ENCODE data around the gene MED27.

Gene MED27

DNA sequence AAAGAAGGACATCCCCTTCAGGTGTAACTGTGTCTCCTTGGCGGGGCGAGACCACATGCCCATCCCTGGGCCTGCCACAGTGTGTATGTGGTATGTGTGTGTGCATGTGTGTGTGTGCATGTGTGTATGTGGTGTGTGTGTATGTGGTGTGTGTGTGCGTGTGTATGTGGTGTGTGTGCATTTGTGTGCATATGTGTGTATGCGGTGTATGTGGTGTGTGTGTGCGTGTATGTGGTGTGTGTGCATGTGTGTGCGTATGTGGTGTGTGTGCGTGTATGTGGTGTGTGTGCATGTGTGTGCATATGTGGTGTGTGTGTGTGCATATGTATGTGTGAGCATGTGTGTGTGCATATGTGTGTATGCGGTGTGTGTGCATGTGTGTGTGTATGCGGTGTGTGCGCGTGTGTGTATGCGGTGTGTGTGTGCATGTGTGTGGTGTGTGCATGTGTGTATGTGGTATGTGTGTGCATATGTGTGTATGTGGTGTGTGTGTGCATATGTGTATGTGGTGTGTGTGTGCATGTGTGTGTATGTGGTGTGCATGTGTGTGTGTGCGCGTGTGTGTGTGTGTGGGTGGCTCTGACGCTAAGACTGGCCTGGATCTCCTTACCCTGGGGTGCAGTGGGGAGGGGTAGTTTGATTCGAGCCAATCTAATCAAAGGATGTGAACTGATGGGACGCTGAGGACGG is 231.9 kb downstream of the MED27 start:
- no peak for DNase-seq

DNA sequence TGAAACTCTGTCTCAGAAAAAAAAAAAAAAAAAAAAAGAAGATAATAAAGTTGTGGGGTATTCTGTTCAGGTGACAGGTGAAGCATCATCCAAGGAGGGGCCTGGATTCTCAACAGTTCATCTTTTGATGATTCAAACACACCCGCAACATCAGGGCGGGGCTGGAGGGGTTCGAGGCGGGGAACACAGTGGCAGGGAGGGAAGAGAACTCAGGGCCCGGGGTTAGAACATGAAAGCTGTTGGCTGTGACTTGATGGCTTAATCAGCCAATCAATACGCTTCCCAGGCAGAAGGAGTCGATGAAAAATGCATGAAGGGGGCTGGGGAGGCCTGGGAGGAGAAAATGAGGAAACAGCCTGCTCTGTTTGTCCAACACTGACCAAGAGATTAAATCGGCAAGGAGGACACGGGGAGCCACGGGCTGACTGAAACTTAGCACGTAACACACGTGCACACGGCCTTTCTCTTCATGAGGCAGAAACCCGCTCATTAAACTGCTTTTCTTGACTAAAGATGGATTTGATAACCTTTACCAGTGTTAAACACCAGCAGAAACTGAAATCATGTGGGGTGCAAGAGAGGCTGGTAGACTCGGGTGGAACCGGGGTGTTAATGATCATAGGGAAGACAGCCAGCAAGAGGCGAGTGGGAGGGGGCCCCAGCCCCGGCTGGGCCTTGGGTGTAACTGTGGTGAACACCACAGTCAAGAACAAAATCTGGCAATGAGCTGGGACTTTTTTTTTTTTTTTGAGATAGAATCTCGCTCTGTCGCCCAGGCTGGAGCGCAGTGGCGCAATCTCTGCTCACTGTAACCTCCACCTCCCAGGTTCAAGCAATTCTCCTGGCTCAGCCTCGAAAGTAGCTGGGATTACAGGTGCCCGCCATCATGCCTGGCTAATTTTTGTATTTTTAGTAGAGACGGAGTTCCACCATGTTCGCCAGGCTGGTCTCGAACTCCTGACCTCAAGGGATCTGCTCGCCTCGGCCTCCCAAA is 234.1 kb downstream of the MED27 start:
- no peak for DNase-seq

DNA sequence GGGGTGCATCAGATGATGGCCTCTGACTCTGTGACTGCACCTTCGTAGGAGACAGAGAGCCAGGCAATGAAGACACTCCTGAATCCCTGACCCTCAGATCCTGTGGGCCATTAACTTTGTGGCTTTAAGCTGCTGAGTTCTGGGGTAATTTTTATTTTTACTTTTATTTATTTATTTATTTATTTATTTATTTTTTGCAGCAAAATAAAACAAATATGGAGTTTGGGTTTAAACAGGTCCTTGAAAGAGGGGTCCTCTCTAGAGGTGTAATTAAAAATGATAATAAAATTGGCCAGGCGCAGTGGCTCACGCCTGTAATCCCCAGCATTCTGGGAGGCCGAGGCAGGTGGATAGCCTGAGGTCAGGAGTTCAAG is 234.9 kb downstream of the MED27 start:
- no peak for DNase-seq

DNA sequence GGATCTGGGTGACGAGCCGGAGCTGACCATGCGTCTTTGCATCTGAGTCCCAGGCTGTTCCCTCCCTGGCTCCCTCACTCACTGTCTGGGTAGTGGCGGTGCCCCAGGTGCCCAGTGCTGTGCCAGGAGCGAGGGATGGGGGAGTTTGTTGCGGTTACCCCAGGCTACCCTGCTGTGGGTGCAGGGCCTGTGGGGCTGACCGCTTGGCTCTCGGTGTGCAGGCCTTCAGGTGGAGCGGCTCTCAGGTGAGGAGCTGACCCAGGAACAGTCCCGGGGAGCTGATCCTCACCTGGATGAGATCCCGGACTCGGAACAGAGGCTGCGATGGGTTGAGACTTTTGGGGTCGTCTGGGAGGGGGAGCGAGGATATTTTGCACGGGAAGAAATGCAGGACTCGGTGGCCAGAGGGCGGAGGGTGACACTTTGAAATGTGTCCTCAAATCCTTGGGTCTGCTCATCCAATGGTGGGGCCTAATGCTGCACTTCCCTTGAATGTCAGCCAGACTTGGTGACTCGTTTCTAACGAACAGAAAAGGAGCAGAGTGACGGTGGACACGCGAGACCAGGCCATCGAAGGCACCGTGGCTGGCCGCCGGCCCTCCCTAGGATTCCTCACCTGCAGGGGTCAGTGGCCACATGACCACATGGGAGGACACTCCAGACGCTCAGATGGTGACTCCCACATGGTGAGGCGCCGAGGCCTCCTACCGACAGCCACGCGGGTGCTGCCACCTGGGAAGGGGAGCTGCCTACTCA is 235.5 kb downstream of the MED27 start:
- DNase-seq, result no peak

DNA sequence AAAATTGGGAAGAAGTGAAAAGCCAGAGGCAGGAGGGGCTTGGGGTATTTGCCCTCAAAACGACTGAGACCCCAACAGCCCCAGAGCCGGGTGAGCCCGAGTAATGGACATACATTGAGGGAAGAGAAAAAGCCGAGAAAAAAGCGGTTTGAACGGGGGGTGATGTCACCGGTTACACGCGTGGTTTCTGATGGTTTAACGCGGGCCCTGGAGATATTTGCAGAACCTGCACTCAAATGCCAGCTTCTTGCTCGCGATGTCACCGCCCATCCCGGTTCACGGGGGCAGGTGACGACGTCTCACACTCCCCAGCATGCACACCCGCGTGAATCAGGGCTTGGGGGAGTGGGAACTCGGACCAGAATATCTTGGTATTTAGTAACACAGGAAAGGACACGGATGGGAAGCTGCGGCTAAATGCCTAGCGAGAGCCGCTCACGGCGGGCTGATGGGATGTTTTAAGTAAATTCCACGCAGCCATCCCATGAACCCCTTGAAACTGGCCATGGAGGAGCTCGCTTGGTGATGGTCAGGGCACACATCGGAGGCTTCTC is 237.8 kb downstream of the MED27 start:
- no peak for DNase-seq

DNA sequence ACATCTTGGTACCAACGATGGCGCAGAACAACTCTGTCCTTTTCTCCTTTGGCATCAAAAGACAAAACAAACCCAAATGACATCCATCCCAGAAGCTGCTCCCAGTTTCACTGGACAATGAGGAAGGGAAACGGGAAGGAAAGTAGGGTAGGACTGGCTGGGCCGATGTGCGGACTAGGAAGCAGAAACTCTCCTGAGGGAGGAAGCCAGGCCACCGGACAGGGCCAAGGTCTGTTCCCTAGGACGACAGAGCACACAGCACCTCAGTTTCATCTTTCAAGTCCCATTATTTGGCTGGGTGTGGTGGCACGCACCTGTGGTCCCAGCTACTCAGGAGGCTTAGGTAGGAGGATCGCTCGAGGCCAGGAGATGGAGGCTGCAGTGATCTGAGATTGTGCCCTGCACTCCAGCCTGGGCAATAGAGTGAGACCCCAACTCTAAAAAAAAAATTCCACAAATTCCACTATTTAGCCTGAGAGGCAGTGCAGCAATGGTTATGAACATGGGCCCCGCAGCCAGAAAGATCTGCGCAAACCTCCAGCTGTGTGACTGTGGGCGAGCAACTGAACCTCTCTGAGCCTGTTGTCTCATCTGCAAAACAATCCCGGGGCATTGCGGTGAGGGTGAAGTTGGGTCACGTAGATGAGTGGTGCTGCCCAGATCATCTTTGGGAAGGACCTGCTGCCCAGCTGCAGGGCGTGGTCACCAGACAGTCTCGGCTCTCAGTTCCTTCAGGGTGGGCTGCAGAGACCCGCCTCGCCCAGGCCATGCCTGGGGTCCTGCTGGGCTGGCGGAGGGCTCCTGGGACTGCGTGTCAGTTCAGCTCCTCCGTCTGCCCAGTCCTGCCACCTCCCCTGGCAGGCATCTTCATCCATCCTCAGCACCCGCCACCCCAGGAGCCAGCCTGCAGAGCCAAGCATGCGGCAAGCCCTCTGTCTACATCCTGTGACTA is 238.6 kb downstream of the MED27 start:
- DNase-seq, result no peak

DNA sequence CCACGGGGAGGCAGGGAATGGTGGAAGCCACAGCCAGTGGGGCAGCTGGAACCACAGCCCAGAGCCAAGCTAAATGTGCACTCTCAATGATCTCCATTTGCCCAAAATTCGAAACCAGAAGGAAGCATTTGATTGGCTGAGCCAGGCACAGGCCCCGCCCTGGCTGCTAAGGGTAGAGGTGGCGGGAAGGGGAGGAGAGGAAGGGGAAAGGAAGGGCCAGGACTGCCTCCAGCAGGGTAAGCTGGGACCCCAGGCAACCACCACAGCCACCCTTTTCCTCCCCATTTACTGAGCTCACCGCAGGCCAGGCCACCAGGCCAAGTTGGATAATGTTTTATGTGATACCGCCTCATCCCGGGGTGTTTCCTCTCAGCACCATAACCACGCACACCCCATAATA is 239.4 kb downstream of the MED27 start:
- DNase-seq, result no peak

DNA sequence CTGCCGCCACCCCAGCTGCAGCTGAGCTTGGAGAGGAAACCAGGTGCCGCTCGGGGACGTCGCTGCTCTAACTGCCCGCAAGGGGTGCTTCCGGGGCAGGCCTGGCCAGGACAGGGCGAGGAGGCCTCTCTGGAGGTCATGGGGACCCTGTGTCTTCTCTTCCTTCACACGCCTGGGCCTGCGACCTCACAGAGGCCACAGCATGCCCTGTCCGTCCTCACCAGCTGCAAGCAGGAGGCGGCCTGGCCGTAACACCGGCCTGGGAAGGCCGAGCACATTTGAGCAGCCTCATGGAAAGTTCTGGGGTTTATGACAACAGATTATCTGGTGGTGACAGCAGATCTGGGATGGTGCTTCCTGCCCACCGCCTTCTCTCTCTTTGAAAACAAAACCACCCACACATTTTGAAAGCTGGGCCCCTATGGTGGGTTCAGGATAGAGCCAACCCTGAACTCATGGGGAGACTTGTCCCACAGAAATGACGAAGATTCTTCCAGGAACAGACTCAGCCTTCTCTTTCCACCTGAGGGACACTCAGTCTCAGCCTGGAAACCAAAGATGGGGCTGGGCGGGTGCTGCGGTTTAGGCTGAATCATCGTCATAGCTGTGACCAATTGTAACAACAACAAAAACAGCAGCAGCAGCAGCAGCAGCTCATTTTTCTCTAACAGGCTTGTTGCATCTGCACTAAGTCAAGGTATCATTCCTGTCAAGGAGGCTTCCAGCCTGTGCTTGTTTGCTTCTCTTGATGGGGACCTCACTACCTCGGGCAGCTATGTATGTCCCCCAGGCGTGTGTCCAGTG is 240.2 kb downstream of the MED27 start:
- DNase-seq, result no peak

DNA sequence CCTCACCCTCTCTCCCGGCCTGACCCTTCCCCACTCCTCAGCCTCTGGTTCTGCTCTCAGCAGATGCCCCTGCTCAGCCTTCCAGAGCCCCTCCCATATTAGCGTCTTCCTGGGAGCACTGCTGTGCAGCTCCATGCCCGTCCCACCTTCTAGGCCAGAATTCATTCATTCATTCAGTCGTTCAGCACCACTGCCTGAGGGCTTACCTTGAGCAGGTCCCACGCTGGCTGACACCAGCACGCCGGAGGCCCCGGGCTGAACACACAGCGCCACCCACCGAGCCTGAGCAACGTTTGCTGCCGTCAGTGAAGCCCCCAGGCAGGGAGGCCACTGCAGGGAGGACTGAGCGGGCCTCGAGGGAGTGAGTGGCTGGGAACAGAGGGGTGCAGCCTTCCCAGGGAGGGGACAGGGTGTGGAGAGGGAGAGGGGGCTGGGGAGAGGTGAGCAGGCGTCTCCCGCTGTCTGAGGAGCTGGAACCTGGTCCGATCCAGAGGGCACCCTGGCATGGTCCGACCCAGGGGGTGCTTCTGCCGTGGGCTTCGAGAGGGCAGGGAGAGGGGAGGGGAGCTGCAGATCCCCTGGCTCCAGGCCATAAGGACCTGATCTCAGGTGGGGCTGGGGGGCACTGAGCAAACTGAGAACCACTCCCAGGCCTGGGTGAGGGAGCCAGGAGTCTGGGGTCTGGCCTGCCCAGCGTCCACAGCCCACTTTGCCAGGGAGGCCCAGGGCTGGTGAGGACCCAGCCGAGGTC is 241.0 kb downstream of the MED27 start:
- no peak for DNase-seq

DNA sequence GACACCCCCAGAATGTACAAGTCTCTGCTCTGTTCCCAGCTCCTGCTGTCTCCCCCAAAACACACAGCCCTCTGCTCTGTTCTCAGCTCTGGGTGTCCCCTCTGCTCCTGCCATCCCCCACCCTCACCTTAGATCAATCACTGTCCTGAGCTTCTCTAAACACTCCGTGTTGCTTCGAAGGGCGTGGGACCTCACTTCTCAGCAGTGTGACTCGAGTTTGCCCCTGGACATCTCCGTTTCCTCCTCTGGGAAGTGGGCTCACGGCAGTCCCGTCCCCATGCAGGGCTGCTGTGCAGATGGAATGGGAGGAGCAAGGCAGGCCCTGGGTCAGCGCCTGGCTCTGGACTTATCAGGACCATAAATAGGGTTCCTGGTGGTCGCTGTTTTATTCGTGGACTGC is 241.8 kb downstream of the MED27 start:
- no peak for DNase-seq

DNA sequence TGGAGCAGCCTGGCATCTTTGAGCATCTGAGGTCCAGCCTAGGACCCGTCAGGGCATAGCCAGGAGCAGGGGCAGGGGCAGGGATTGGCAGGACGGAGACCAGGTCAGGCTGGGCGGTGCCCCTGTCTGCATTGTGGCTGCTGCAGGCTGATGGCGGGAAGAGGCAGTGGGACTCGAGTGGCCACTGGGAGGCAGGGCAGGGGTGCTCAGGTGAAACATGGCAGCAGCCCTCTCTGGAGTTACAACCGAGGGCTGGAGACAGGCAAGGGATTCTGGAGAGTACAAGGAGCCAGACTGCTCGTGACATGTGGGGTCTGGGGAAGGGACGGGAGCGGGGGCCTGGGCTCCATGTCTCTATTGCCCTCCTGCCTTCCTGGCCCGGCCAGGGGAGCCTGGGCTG is 242.4 kb downstream of the MED27 start:
- no peak for DNase-seq

DNA sequence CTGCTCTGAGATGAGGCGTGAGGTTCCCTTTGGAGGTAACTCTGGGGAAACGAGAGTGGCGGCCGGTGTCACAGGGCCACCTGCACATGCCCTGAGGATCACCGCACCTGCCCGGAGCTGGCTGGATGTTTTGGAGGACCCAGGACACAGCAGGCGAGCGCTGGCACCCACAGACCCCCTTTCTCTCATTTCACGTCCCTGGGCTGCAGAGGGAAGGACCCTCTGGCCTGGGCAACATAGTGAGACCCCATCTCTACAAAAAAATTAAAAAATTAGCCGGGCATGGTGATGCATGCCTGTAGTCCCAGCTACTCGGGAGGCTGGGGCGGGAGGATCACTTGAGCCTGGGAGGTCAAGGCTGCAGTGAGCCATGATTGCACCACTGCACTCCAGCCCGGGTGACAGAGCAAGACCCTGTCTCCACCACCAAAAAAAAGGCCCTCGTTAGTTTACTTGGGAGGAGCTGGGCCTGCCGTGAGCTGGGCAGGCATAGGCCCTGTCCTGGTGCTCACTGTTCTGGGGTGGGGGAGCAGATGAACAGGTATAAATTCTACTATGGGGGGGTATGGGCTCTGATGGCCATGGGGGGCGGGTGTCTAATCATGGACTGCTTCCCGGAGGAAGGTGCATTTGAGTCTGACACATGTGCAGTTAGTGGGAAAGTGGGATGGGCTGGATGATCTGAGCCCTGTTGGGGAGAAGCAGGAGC is 242.9 kb downstream of the MED27 start:
- no peak for DNase-seq

DNA sequence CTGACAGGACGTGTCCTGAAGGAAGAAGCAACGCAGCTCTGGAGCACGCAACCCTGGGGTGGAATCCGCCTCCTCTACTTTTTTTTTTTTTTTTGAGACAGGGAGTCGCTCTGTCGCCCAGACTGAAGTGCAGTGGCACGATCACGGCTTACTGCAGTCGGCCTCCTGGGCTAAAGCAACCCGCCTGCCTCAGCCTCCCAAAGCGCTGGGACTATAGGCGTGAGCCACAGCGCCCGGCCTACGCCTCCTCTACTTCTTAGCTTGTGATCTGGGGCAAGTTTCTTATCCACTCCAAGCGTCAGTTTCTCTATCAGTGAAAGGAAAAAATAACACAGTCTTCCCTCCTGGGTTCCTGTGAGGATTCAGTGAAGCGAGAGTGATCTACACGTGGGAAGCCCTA is 243.6 kb downstream of the MED27 start:
- DNase-seq, result no peak

DNA sequence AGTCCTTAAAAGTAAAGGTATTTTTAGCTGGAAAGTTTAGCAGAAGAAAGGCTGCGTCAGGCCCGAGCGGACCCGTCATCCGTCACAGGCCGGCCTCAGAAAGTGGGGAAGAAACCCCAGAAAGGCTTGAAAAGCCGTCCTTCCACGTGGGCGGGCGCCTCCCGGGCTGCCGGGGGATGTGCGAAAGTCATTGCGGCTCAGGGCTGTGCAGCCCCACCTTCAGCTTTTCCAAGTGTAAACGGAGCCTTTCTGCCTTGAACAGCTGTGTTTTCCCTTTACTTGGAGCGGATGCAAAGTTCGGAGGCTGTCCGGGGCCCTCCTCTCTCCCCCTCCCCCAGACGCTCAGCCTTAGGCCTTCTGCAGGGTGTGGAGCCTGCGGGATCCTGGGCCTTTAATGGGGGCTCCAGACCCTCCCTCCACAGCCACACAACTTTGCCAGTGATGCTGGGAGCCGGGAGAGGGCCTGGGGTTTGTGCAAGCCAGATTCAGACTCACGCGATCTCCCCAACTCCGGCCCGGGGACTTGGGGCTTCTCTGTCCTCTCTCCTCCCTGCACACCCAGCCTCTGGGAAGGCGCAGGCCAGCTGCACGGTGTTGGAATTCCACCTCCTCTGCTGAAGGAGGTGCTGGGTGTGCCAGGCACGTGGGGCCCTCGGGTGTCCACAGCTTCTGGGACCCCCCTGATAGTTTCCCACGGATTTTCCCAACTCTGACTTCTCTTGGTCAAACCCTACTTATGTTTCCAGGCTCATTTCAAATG is 244.3 kb downstream of the MED27 start:
- DNase-seq, result no peak

DNA sequence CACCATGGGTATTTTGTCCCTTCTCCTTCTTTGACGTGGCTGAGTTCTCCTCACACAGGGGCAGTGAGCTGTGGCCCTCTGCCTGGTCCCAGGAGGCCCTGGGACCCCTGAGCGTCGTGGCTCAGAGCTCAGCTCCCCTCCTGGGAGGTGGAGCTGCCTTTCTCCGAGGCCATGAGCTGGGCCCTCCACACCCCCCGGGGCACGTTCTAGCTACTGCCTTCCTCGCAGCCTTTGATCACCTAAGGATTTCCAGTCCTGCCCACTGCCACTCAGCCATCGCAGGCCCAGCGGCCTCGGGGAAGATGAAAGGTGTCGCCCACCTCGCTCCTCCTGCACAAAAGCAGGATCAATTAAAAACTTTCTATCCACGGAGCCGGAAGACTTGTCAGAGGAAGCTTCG is 244.9 kb downstream of the MED27 start:
- DNase-seq, result no peak

DNA sequence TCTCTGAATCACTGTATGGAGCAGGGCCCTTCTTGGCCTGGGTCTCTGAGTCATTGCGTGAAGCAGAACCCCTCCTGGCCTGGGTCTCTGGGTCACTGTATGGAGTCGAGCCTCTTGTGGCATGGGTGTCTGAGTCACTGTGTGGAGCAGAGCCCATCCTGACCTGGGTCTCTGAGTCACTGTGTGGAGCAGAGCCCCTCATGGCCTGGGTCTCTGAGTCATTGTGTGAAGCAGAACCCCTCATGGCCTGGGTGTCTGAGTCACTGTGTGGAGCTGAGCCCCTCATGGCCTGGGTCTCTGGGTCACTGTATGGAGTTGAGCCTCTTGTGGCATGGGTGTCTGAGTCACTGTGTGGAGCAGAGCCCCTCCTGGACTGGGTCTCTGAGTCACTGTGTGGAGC is 245.8 kb downstream of the MED27 start:
- no peak for DNase-seq

DNA sequence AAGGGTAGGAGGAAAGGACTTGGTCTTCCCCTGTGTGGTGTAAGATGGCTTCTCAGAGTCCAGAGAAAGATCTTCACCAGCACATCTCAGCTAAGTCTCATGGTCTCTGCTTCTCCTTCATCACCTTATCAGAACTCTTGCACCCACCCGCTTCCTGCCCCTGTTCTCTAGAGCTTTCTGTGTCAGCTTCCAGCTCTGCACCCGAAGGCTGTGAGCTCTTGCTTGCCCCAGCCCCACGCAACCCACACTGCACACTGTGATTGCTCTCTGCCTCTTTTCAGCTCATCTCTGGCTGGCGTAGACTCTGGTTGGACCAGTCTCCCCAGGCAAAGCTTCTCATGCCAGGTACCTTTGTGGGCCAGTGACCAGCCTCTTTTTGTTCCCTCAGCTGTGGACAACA is 246.6 kb downstream of the MED27 start:
- no peak for DNase-seq

DNA sequence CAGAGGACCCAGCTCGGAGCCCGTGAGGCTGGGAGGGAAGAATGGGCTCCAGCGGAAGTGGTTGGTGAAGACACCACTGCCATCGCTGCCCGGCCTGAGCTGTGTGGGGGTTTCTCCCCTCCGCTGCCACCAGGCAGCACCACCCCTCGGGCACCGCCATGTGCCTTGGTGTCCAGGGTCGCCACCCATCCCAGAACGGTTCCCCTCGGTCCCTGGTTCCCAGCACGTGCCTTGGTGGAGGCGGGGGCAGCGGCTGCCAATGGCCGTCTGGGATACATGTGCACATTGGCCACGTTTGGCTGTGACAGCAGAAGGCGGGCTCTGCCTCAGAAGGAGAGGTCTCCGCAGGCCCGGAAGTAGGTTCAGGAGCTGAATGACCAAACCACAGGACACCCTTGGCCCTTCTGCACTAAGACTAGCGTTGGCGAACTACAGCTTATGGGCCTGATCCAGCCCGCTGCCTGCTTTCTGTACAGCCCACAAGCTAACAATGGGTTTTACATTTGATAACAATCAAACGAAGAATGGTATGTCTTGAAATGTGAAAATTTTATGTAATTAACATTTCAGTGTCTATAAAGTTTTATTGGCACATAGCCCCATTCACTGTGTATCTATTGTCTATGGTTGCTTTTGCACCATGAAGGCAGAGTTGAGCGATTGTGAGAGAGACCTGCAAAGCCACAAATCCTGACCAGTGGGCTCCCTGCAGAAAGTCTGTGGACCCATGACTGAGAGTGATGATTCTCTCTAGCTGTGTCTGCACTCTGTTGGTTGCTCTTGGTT is 248.1 kb downstream of the MED27 start:
- no peak for DNase-seq

Measured in NCI-H1694 treated with DMSO at 0.1 percent for 48 hours (cell line).